NCI-H1105 treated with DMSO at 0.1 percent for 48 hours (cell line): ENCODE measurements around the gene U2AF2.

Experiments
- DNase-seq: peaks from one replicate; lab custom pipeline; 2025; lab: John Stamatoyannopoulos, UW

U2AF2 gene

GRCh38 chr19:55690769-55691545 is 36.1 kb downstream of the U2AF2 start:
- DNase-seq, result no peak

- DNase-seq, result no peak
Measured at GRCh38 chr19:55691561-55692481, 37.0 kb downstream of the U2AF2 start.

- DNase-seq, result no peak
Measured at GRCh38 chr19:55692681-55693081, 37.8 kb downstream of the U2AF2 start.

- no peak for DNase-seq
Measured at GRCh38 chr19:55693336-55693974, 38.6 kb downstream of the U2AF2 start.

- no peak for DNase-seq
Measured at GRCh38 chr19:55694241-55694655, 39.4 kb downstream of the U2AF2 start.

- DNase-seq, result no peak
Measured at GRCh38 chr19:55694656-55695491, 40.0 kb downstream of the U2AF2 start.

GRCh38 chr19:55695511-55696290 is 40.9 kb downstream of the U2AF2 start:
- DNase-seq, result no peak

- no peak for DNase-seq
Measured at GRCh38 chr19:55696301-55697068, 41.6 kb downstream of the U2AF2 start.

GRCh38 chr19:55697069-55697440 is 42.2 kb downstream of the U2AF2 start:
- no peak for DNase-seq

- no peak for DNase-seq
Measured at GRCh38 chr19:55697698-55698097, 42.9 kb downstream of the U2AF2 start.

- DNase-seq, result no peak
Measured at GRCh38 chr19:55698256-55698655, 43.4 kb downstream of the U2AF2 start.

- no peak for DNase-seq
Measured at GRCh38 chr19:55699221-55699620, 44.4 kb downstream of the U2AF2 start.

- no peak for DNase-seq
Measured at GRCh38 chr19:55700813-55701212, 46.0 kb downstream of the U2AF2 start.

GRCh38 chr19:55702131-55702627 is 47.3 kb downstream of the U2AF2 start:
- no peak for DNase-seq

- no peak for DNase-seq
Measured at GRCh38 chr19:55703790-55704215, 49.0 kb downstream of the U2AF2 start.

GRCh38 chr19:55704494-55705245 is 49.8 kb downstream of the U2AF2 start:
- DNase-seq, result no peak

- DNase-seq, result no peak
Measured at GRCh38 chr19:55705972-55706371, 51.1 kb downstream of the U2AF2 start.

GRCh38 chr19:55711719-55712118 is 56.9 kb downstream of the U2AF2 start:
- no peak for DNase-seq
